NB4 (cell line): ENCODE measurements around the gene SFXN1.

ENCODE experiments used
- DNase-seq: peaks from one replicate; pipeline ENCODE4 v3.0.0; 2010; ENCODE audit warnings: low read depth
- H3K4me3 ChIP-seq: one replicate; pipeline ENCODE4 v1.5.1; 2011; ENCODE audit warnings: mild to moderate bottlenecking, low read depth, low read length, moderate library complexity
- MAX ChIP-seq: IDR thresholded peaks from 2 replicates; pipeline ENCODE4 v1.6.1; 2011; ENCODE audit warnings: low read depth, low read length
- MYC ChIP-seq: IDR thresholded peaks from 2 replicates; pipeline ENCODE4 v1.6.1; 2011; ENCODE audit warnings: low read depth, low read length
- POLR2A ChIP-seq: IDR thresholded peaks from 2 replicates; pipeline ENCODE4 v1.6.1; 2011; ENCODE audit warnings: mild to moderate bottlenecking; ENCODE audit not compliant: insufficient read length; ENCODE audit errors: extremely low read depth
- TF ChIP-seq, protein P1 (sequence below): IDR thresholded peaks from one replicate; pipeline ENCODE4 v1.5.1; 2012; ENCODE audit warnings: low read depth, low read length

Gene SFXN1

DNA sequence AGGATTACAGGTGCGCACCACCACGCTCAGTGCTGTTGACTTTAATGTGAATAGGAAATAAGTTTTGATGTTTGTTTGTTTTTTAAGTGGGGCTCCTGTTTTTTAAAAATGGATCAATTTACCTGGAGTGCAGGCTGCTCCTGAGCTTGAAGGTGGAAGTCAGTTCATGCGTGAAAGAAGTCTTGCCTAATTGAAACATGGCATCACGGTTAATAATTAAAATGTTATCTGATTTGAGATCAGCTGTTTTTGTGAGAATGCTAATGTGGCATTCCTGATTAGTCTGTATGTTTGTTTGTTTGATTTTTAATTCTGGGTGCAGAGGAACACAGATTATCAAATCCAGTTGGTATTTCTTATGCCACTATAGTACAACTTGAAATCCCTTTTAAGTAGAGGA, 6.5 kb downstream of the SFXN1 start:
- H3K4me3 ChIP-seq, result no peak overlapping the region
- no peak for DNase-seq
- TF ChIP-seq POLR2A, result no peak
- TF ChIP-seq, protein P1, sequence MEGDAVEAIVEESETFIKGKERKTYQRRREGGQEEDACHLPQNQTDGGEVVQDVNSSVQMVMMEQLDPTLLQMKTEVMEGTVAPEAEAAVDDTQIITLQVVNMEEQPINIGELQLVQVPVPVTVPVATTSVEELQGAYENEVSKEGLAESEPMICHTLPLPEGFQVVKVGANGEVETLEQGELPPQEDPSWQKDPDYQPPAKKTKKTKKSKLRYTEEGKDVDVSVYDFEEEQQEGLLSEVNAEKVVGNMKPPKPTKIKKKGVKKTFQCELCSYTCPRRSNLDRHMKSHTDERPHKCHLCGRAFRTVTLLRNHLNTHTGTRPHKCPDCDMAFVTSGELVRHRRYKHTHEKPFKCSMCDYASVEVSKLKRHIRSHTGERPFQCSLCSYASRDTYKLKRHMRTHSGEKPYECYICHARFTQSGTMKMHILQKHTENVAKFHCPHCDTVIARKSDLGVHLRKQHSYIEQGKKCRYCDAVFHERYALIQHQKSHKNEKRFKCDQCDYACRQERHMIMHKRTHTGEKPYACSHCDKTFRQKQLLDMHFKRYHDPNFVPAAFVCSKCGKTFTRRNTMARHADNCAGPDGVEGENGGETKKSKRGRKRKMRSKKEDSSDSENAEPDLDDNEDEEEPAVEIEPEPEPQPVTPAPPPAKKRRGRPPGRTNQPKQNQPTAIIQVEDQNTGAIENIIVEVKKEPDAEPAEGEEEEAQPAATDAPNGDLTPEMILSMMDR, result no peak
- TF ChIP-seq MYC, result no peak
- TF ChIP-seq MAX, result no peak

- no peak for TF ChIP-seq MYC
- TF ChIP-seq MAX, result no peak
- no peak overlapping the region for H3K4me3 ChIP-seq
Observed at GRCh38 chr5:175485631-175486030, 7.3 kb downstream of the SFXN1 start.

DNA sequence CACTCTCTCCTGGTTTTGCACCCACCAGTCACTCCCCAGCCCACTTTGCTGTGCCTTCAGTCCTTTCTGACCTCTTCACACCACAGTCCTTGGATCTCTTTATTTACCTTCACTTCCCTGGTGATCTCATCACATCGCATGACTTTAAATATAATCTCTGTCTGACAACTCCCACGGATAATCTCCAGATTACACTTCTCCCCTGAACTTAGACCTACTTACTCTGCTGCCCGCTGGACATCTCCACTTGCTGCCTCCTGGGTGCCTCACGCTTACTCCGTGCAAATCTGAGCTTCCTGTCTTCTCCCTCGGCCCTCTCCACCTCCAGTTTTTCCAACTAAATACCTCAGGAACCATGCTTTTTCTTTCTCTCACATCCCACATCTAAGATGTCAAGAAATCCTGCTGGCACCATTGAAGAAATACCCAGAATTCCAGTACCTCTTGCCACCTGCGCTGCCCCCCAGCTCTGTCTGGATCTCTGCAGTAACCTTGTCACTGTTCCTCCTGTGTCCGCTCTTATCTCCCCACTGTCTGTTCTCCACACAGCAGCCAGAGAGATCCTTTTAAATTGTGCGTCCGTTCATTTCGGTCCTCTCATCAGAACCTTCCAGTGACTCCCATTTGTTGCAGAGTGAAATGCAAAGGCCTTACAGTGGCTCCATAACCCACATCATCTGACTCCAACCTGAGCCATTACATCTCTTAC, 9.3 kb downstream of the SFXN1 start:
- H3K4me3 ChIP-seq, result no peak overlapping the region
- TF ChIP-seq, protein P1, result no peak
- no peak for TF ChIP-seq POLR2A
- no peak for TF ChIP-seq MAX
- no peak for TF ChIP-seq MYC
- no peak for DNase-seq

More at GRCh38 chr5:175485631-175486030, 7.3 kb downstream of the SFXN1 start:
- no peak for DNase-seq

- DNase-seq, result no peak
- TF ChIP-seq MAX (no peak), POLR2A (no peak), MYC (no peak)
- TF ChIP-seq, protein P1, result no peak
- H3K4me3 ChIP-seq, result no peak overlapping the region
Observed at GRCh38 chr5:175489693-175490443, 11.5 kb downstream of the SFXN1 start.

DNA sequence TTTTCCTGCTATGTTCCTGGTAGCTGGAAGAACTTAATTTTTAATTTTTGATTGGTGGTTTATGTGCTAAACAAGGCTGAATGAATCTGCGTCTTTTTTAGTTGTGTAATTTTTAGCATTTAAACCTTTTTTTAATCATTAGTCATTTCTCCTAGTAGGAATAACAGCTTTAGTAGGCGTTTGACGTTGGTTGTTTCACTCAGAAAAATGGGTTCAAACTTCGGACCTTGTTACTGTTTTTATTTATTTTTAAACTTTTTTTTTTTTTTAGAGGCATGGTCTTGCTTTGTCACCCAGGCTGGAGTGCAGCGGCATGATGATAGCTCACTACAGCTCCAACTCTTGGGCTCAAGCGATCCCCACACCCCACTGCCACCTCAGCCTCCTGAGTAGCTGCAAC, 12.9 kb downstream of the SFXN1 start:
- no peak overlapping the region for H3K4me3 ChIP-seq
- DNase-seq, result no peak
- no peak for TF ChIP-seq MAX
- TF ChIP-seq MYC, result no peak
- no peak for TF ChIP-seq POLR2A
- TF ChIP-seq, protein P1, result no peak

DNA sequence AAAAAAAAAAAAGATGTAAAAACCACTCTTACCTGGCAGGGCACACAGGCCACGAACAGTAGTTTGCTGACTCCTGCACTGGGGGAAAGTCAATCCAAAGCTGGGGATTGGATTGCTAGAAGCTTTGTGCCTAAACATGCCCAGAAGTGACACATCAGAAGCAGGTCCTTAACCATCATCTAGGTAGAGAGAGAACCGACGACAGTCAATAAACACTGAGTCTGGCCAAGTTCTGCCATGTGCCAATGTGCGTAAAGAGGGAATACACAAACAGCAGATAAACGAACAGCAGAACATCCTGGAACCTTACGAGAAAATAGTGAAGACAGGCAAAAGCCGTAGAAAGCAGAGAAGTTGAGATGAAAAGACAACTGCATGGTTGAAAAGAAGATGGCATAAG, 14.9 kb downstream of the SFXN1 start:
- no peak overlapping the region for H3K4me3 ChIP-seq
- no peak for DNase-seq
- TF ChIP-seq, protein P1, result no peak
- TF ChIP-seq MYC (no peak), POLR2A (no peak), MAX (no peak)
